Small intestine (tissue), 7 donors: ENCODE measurements around the gene FAM177B. TPM values are rescaled to one million over a fixed set of nuclear protein-coding genes. Genes with fewer than 3 reads are reported as not detected.

ENCODE experiments used
- DNase-seq, 2 donors: peaks; one replicate each; pipeline versions ENCODE4 v3.0.0 to v3.0.0-alpha.2; 2013
- FAIRE-seq: peaks from 2 replicates; lab custom pipeline; 2012; peaks lifted over from hg19 to GRCh38; lab: Jason Lieb, UNC
- H3K27ac ChIP-seq, 3 donors: one replicate each; pipeline ENCODE4 v1.5.1; 2013; ENCODE audit warnings: low read length in 2 of 3, mild to moderate bottlenecking in 2 of 3, control low read depth in 1 of 3, inconsistent platforms in 1 of 3, low read depth in 1 of 3, moderate library complexity in 1 of 3
- H3K27me3 ChIP-seq, 3 donors: one replicate each; pipeline ENCODE4 v1.6.1; 2013; ENCODE audit warnings: low read length in 3 of 3, inconsistent platforms in 1 of 3; ENCODE audit not compliant: control insufficient read depth in 3 of 3, insufficient read depth in 3 of 3
- H3K36me3 ChIP-seq, 3 donors: one replicate each; pipeline ENCODE4 v1.6.1; 2013; ENCODE audit warnings: low read length in 3 of 3, inconsistent platforms in 1 of 3, low read depth in 1 of 3, mild to moderate bottlenecking in 1 of 3, moderate library complexity in 1 of 3; ENCODE audit not compliant: control insufficient read depth in 3 of 3, insufficient read depth in 2 of 3
- H3K4me1 ChIP-seq, 3 donors: one replicate each; pipeline ENCODE4 v1.6.1; 2013; ENCODE audit warnings: low read length in 2 of 3, inconsistent platforms in 1 of 3, low read depth in 1 of 3, mild to moderate bottlenecking in 1 of 3, moderate library complexity in 1 of 3; ENCODE audit not compliant: control insufficient read depth in 3 of 3, insufficient read depth in 2 of 3
- H3K4me3 ChIP-seq, 3 donors: one replicate each; pipeline ENCODE4 v1.5.1; 2013; ENCODE audit warnings: low read length in 3 of 3, control low read depth in 1 of 3, inconsistent platforms in 1 of 3, low read depth in 1 of 3, mild to moderate bottlenecking in 1 of 3, moderate library complexity in 1 of 3
- H3K9me3 ChIP-seq, 2 donors: one replicate each; pipeline ENCODE4 v1.6.1; 2013; ENCODE audit warnings: low read depth in 1 of 2, low read length in 1 of 2; ENCODE audit not compliant: control insufficient read depth in 2 of 2, insufficient read depth in 1 of 2
- WGBS, 3 donors: extraction: QIAGEN DNeasy Blood & Tissue Kit; methylation state at CpG; one replicate each; pipeline ENCODE4 v1.1.7; 2013; 5-methylcytosine and 5-hydroxymethylcytosine counted together
- polyA plus RNA-seq, 4 donors: library from polyadenylated mRNA; stranded (reverse) in 3 of 4; unstranded in 1 of 4; fragments of 200-250 nt in 3 of 4; fragments of 120-200 nt in 1 of 4; gene quantifications; one replicate each; pipeline versions ENCODE4 v1.2.1 to v1.2.3, GENCODE V29; 2013
- donor health status: healthy with polysubstance abuse.
- donor health status: control.
- donor health status: control.
- donor health status: Bipolar disorder and iron deficiency.
- donor health status: healthy.

The FAM177B gene
- polyA plus RNA-seq, 4 donors = 3.8 to 16.5 (median 8.5) TPM

DNA sequence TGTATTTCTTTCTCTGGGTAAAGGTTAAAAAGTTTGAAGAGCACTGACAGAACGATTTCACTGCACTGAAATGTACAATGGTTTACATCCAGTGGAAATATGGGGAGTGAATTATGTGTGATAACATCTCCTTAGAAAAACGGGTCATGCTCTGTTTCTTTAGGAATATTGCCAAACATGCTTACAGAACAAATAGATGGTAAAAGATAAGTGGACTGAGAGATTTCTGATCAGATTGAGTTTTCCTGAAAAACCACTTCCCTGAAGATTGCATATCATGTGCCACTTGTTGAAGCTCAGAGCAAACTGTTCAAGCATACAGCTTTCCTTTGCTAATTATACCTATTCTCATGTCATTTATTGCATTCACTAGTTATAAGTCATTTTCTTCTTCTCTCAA lies 47.9 kb downstream of the FAM177B start:
- Histone ChIP-seq H3K4me3 (no peak overlapping the region), H3K27ac (no peak overlapping the region), H3K36me3 (no peaks in the 10 kb centered on the region), H3K27me3 (no peaks in the 10 kb centered on the region), H3K9me3 (peaks cover 0 to 3% of the 10 kb centered on the region in 2 donors), H3K4me1 (no peaks in the 10 kb centered on the region)
- no peak for DNase-seq
- FAIRE-seq = no peak
- 3 to 8% (median 8%) methylated on average over 2 of the region's 2 CpGs for WGBS, 3 donors

GRCh38 chr1:222785529-222785928 lies 48.5 kb downstream of the FAM177B start:
- WGBS, 3 donors = 68 to 84% (median 73%) methylated on average over 2 of the region's 2 CpGs
- H3K4me3 ChIP-seq = no peak overlapping the region
- FAIRE-seq (no peak), DNase-seq (no peak)
- H3K4me1 ChIP-seq = no peaks in the 10 kb centered on the region
- peaks cover 0 to 3% of the 10 kb centered on the region in 2 donors for H3K9me3 ChIP-seq
- no peaks in the 10 kb centered on the region for H3K36me3 ChIP-seq
- no peaks in the 10 kb centered on the region for H3K27me3 ChIP-seq
- H3K27ac ChIP-seq = no peak overlapping the region

DNA sequence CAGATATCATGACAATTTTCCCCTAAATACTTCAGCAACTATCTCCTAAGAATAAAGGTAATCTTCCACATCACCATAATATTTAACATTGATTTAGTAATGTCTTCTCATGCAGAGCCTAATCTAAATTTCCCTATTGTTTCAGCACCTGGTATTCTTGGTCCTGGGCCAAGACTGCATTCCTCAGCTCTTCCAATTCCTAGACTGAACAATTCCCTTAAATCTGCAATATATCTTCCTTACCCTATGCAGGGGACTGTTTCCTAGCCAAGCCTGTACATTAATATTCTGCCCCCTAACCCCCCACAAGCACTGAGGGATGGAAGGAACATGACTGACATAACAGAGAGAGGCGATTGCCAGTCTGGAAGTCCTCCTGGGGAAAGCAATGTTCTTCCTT lies 49.1 kb downstream of the FAM177B start:
- Histone ChIP-seq H3K4me3 (no peak overlapping the region), H3K36me3 (no peaks in the 10 kb centered on the region), H3K27me3 (no peaks in the 10 kb centered on the region), H3K9me3 (peaks cover 0 to 3% of the 10 kb centered on the region in 2 donors), H3K4me1 (no peaks in the 10 kb centered on the region), H3K27ac (no peak overlapping the region)
- FAIRE-seq (no peak), DNase-seq (no peak)
- WGBS, 3 donors = 54 to 67% (median 59%) methylated on average over 1 of the region's 1 CpG

DNA sequence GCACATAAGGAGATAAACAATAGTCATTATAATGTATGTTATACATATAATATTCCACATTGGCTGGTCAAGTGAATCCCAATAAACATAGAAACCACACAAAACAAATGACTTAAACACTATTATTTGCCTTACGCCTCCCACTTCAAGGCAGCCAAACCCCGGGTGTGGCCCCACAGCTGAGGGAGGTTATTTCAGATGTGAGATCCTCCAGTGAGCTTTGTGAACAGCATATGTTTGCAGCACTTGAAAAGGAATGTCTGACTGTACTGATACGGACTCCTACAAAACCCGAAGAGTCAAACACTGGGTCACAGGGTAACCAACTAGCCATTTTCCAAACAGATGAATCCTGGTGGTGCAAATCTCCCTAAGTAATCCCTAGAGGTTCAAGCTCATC lies 50.7 kb downstream of the FAM177B start:
- no peaks in the 10 kb centered on the region for H3K36me3 ChIP-seq
- no peak overlapping the region for H3K4me3 ChIP-seq
- DNase-seq (no peak), FAIRE-seq (no peak)
- H3K4me1 ChIP-seq = no peaks in the 10 kb centered on the region
- no peaks in the 10 kb centered on the region for H3K9me3 ChIP-seq
- 70 to 75% (median 72%) methylated on average over 4 of the region's 4 CpGs for WGBS, 3 donors
- H3K27me3 ChIP-seq = no peaks in the 10 kb centered on the region
- H3K27ac ChIP-seq = no peak overlapping the region

DNA sequence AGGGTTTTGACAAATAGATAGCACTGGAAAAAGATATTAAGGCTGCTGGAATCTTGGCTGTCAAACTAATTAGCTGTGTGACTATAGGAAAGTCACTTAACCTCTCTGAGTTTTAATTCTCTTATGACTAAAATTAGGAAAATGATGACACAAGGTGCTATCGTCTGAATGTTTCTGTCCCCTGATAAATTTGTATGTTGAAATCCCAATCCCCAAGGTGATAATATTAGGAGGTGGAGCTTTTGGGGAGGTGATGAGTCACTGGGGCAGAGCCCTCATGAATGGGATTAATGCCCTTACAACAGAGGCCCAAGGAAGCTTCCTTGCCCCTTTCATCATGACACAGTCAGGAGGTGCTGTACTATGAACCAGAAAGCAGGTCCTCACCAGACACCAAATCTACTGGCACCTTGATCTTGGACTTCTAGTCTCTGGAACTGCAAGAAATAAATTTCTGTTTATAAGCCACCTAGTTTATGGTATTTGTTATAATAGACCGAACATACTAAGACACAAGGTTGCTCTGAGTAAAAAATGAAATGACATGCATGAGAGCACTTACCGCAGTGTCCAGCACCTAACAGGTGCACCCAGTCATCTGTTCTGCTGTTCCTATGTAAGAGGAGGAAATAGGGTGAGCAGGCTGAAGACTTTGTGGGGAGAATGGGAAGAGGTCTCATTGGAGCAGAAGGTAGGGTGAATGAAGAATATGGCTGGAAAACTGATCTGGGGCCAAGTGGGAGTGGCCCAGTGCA lies 51.6 kb downstream of the FAM177B start:
- 74 to 79% (median 77%) methylated on average over 3 of the region's 3 CpGs for WGBS, 3 donors
- Histone ChIP-seq H3K27ac (no peak overlapping the region), H3K9me3 (no peaks in the 10 kb centered on the region), H3K4me1 (no peaks in the 10 kb centered on the region), H3K36me3 (no peaks in the 10 kb centered on the region), H3K27me3 (no peaks in the 10 kb centered on the region), H3K4me3 (no peak overlapping the region)
- DNase-seq (no peak), FAIRE-seq (no peak)

DNA sequence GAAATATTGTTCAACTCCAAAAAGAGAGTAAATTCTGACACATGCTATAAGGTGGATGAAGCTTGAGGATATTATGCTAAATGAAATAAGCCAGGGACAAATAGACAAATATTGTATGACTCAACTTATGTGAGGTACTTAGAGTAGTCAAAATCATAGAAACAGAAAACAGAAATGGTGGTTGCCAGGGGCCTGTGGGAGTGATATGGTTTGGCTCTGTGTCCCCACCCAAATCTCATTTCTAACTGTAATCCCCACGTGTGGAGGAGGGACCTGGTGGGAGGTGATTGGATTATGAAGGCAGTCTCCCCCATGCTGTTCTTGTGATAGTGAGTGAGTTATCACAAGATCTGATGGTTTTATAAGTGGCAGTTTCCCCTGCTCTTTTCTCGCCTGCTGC lies 53.1 kb downstream of the FAM177B start:
- FAIRE-seq = no peak

DNA sequence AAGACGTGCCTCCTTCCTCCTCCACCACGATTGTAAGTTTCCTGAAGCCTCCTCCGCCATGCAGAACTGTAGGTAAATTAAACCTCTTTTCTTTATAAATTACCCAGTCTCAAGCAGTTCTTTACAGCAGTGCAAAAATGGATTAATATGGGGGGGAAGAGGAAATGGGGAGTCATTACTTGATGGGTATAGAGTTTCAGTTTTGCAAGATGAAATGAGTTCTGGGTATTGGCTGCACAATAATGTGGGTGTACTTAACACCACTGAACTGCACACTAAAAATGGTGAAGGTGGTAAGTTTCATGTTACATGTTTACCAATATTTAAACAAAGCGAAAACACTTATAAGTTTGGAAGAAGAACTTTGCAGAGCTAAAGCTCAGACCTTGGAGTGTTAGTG lies 53.5 kb downstream of the FAM177B start:
- no peaks in the 10 kb centered on the region for H3K36me3 ChIP-seq
- H3K27me3 ChIP-seq = no peaks in the 10 kb centered on the region
- 75 to 87% (median 78%) methylated on average over 4 of the region's 4 CpGs for WGBS, 3 donors
- no peak for FAIRE-seq
- no peak overlapping the region for H3K27ac ChIP-seq
- H3K9me3 ChIP-seq = peaks cover 0 to 2% of the 10 kb centered on the region in 2 donors
- no peak overlapping the region for H3K4me3 ChIP-seq
- H3K4me1 ChIP-seq = peaks cover 0 to 3% (median 0%) of the 10 kb centered on the region in 3 donors
- DNase-seq = no peak

More for the DNA sequence above, 53.1 kb downstream of the FAM177B start:
- Histone ChIP-seq H3K9me3 (no peaks in the 10 kb centered on the region), H3K27me3 (no peaks in the 10 kb centered on the region), H3K27ac (no peak overlapping the region), H3K36me3 (no peaks in the 10 kb centered on the region), H3K4me1 (peaks cover 0 to 3% (median 0%) of the 10 kb centered on the region in 3 donors), H3K4me3 (no peak overlapping the region)
- no peak for DNase-seq
- 74 to 79% (median 75%) methylated on average over 2 of the region's 2 CpGs for WGBS, 3 donors

GRCh38 chr1:222791006-222791710 lies 54.2 kb downstream of the FAM177B start:
- Histone ChIP-seq H3K36me3 (no peaks in the 10 kb centered on the region), H3K27ac (no peak overlapping the region), H3K4me3 (no peak overlapping the region), H3K27me3 (no peaks in the 10 kb centered on the region), H3K9me3 (peaks cover 0 to 6% of the 10 kb centered on the region in 2 donors), H3K4me1 (peaks cover 0 to 3% (median 0%) of the 10 kb centered on the region in 3 donors)
- WGBS, 3 donors = 52 to 61% (median 59%) methylated on average over 4 of the region's 4 CpGs
- FAIRE-seq = no peak
- no peak for DNase-seq
